ENCODE results near the gene DNLZ. TPM values are rescaled to one million over a fixed set of nuclear protein-coding genes. Genes with fewer than 3 reads are reported as not detected.

Gene DNLZ
- total RNA-seq, 1 experiment from 2014 or later, result 26.5 TPM

DNA sequence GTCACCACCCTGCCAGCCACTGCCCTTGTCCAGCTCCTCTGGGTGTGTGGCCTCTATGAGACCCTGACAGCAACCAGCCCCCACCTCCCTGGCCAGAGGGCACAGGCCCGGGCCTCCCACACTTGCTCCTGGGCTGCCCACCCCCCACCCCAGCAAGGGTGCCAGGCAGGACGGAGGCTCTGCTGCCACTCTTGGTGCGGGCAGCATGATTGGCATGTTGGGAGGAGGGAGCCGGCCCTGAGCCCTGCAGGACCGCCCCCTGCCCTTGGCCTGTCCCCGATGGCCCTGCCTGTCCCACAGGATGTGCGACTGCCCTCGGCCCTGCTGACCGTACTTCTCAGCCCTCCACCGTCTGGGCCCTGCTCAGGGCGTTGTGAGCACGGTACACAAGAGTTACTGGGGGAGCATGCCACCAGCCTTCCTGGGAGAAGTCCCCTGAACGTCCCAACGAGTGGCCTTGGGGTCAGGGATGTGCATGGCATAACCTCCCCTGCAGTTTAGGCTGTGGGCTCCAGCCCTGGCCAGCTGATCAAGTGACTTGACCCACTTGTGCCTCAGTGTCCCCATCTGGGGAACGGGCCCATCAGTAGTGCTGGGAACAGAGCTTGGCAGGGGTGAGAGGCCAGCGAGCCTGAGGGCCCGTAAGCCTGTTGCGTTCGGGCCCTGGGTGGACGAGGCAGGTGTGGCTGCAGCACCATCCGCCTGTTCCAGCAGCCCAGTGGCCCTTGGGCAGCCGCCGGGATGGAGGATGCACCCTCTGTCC lies 20.2 kb downstream of the DNLZ start:
- ChIA-PET POLR2A (no interaction called here), CTCF (no interaction called here)
- Histone ChIP-seq H3K36me3 (ENCODE audit: control insufficient read depth, insufficient read depth, low read length) (no peaks in the 10 kb centered on the region), H3K27me3 (ENCODE audit: control insufficient read depth, insufficient read depth, low read length) (no peaks in the 10 kb centered on the region), H3K4me1 (ENCODE audit: control insufficient read depth, insufficient read depth, low read length) (peaks cover 4% of the 10 kb centered on the region), H3K4me3 (ENCODE audit: low read depth in 2 of 2, low read length in 2 of 2) (no peak overlapping the region), H3K27ac (ENCODE audit: low read length) (no peak overlapping the region), H3K9me3 (ENCODE audit: control insufficient read depth, insufficient read depth, low read depth, low read length) (no peaks in the 10 kb centered on the region)
- intact Hi-C loops (cut with micrococcal nuclease; ENCODE audit: unreplicated experiment), result no loop called here
- BruUV-seq (replicated peaks), result no TSS peak
- in situ Hi-C loops (cut with HindIII; ENCODE audit: low pct_unique_long_range_greater_than_20kb, low sequenced_read_pairs), result no loop called here
- DNase-seq (ENCODE audit: low read depth, low spot score), result no peak
- TF ChIP-seq CTCF (IDR thresholded peaks at IDR 0.05) (no peak), TCF7L2 (IDR thresholded peaks at IDR 0.05; ENCODE audit: low read depth, low read length) (no peak), SIN3A (IDR thresholded peaks at IDR 0.05; ENCODE audit: borderline replicate concordance, insufficient read depth, low read depth, low read length) (no peak), REST (IDR thresholded peaks at IDR 0.05; ENCODE audit: insufficient read depth in 1 of 2, low read depth in 2 of 2, low read length in 1 of 2) (no peak), POLR2AphosphoS5 (IDR thresholded peaks at IDR 0.05; ENCODE audit: low read depth, low read length) (no peak)
- ATAC-seq, result no peak

DNA sequence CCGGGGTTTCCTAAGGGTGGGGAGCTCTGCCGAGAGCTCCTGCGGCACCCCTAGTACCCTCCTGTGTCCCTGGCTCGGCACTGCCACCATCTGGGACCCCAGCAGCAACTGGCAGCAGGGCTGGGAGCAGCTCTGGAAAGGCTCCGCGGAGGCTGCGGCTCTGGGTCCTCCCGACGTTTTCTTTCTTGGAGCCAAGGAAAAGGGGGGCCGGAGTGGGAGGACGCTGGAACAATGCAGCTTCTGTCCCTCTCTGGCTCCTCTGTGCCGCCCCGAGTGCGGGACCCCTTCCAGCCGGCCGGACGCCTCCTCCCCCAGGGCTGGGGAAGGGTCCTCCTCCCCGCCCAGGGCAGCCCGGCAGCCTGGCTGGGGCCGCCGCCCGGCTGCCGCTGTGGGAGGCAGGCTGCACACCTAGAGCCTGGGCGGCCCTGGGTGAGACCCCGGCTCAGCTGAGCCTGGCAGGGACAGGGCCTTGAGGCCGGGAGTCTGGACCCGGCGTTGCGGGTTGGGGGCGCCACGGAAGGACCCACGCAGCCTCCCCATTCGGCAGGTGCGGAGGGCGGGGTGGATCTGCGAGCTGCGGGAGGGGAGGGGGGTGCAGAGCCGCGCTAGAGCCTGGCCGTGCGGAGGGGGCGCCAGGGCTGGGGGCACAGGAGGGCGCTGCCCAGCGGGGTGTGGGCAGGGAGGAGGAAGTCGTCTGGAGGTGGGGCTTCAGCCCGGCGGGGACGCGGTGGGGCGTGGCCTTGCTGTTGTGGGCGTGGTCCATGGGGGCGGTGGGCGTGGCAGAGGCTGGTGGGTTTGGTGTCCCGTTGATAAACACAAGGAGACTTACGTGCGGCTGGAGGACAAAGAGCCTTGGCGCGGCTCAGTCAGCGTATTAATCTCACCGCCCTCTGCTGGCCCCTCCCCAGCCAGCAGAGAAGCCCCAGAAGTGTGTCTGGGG lies 21.1 kb downstream of the DNLZ start:
- ATAC-seq (peak; percentile 22; the same call in 1 of the 2 replicates), DNase-seq (ENCODE audit: low read depth, low spot score) (no peak)
- no TSS peak for BruUV-seq (replicated peaks)
- intact Hi-C loops (cut with micrococcal nuclease; ENCODE audit: unreplicated experiment) (no loop called here), in situ Hi-C loops (cut with HindIII; ENCODE audit: low pct_unique_long_range_greater_than_20kb, low sequenced_read_pairs) (no loop called here)
- POLR2A ChIA-PET, result no interaction called here
- no peaks in the 10 kb centered on the region for H3K36me3 ChIP-seq (ENCODE audit: control insufficient read depth, insufficient read depth, low read length)
- no peak for TF ChIP-seq TCF7L2 (IDR thresholded peaks at IDR 0.05; ENCODE audit: low read depth, low read length)
- no peak for TF ChIP-seq CTCF (IDR thresholded peaks at IDR 0.05)
- TF ChIP-seq REST (IDR thresholded peaks at IDR 0.05; ENCODE audit: insufficient read depth in 1 of 2, low read depth in 2 of 2, low read length in 1 of 2), result no peak
- no peaks in the 10 kb centered on the region for H3K27me3 ChIP-seq (ENCODE audit: control insufficient read depth, insufficient read depth, low read length)
- no peaks in the 10 kb centered on the region for H3K9me3 ChIP-seq (ENCODE audit: control insufficient read depth, insufficient read depth, low read depth, low read length)
- H3K27ac ChIP-seq (ENCODE audit: low read length), result no peak overlapping the region
- H3K4me3 ChIP-seq (ENCODE audit: low read depth in 2 of 2, low read length in 2 of 2), result no peak overlapping the region
- peaks cover 4% of the 10 kb centered on the region for H3K4me1 ChIP-seq (ENCODE audit: control insufficient read depth, insufficient read depth, low read length)
- CTCF ChIA-PET, result interaction anchor here (0.7 kb wide), 1 partner anchor 12 kb away, joined by 3 read pairs; no protein-coding TSS in a partner anchor
